ENCODE measurements around the gene LRPPRC. TPM values are rescaled to one million over a fixed set of nuclear protein-coding genes. Genes with fewer than 3 reads are reported as not detected.

LRPPRC gene
- total RNA-seq, result 55.2 and 74.2 TPM in 2 replicates

GRCh38 chr2:43995733-43996533, at the start of gene LRPPRC:
Gene LRPPRC, minus strand, starts transcription at chr2:43995989. Its CDS starts 42 bp downstream, at chr2:43995947.

GRCh38 chr2:43838560-43839267, 157.1 kb downstream of the LRPPRC start, which contains the start of the genes ABCG5 and ABCG8:
Gene ABCG5, minus strand, starts transcription at chr2:43838839. Its CDS starts 160 bp downstream, at chr2:43838679.
Gene ABCG8, plus strand, starts transcription at chr2:43838971. Its CDS starts 83 bp downstream, at chr2:43839054.

Other genes starting within 250 kb of the LRPPRC start
- gene DYNC2LI1, start 221.9 kb downstream of the LRPPRC start, total RNA-seq, result 19.2 and 25.2 TPM in 2 replicates
- not detected in 2 replicates for gene ABCG5, start 157.2 kb downstream of the LRPPRC start, total RNA-seq
- not detected in 2 replicates for gene ABCG8, start 157.0 kb downstream of the LRPPRC start, total RNA-seq
- 16.7 and 22.8 TPM in 2 replicates for gene PPM1B, start 172.9 kb upstream of the LRPPRC start, total RNA-seq